Measurements from ENCODE around the gene SSX5. TPM values are rescaled to one million over a fixed set of nuclear protein-coding genes. Genes with fewer than 3 reads are reported as not detected.

Gene SSX5
- not detected for total RNA-seq

GRCh38 chrX:48196745-48197201 is at the start of gene SSX5:
Gene SSX5 (minus strand): TSS chrX:48196795. CDS start chrX:48195358, 1,437 bp downstream.

Other genes with a start within 250 kb of the SSX5 start
- gene ZNF182, start 192.8 kb downstream of the SSX5 start, total RNA-seq = 13.0 TPM
- not detected for gene SPACA5, start 189.8 kb downstream of the SSX5 start, total RNA-seq
- gene ZNF630, start 125.2 kb downstream of the SSX5 start, total RNA-seq = 12.4 TPM
- not detected for gene SPACA5B, start 66.2 kb downstream of the SSX5 start, total RNA-seq
- not detected for gene SSX1, start 58.6 kb upstream of the SSX5 start, total RNA-seq
- not detected for gene SSX3, start 159.9 kb upstream of the SSX5 start, total RNA-seq
- not detected for gene SSX4, start 186.7 kb upstream of the SSX5 start, total RNA-seq
- gene SSX4B, start 215.2 kb upstream of the SSX5 start, total RNA-seq = not detected